Measurements from ENCODE around the gene SYT7. TPM values are rescaled to one million over a fixed set of nuclear protein-coding genes. Genes with fewer than 3 reads are reported as not detected.

Gene SYT7
- polyA plus RNA-seq, 2 of the 4 experiments (the other 2 are of a cell fraction), result 0.37 to 1.0 TPM

GRCh38 chr11:61601512-61601911, 20.6 kb upstream of the SYT7 start (continued):
- no peak for TF ChIP-seq USF2 (IDR thresholded peaks at IDR 0.05)
- TF ChIP-seq RCOR1 (IDR thresholded peaks at IDR 0.05; ENCODE audit: low read depth, low read length), result no peak

GRCh38 chr11:61599968-61600710, 19.3 kb upstream of the SYT7 start:
- FAIRE-seq (no peak), ATAC-seq (no peak), DNase-seq (ENCODE audit: low read depth in 1 of 2, low spot score in 1 of 2) (no peak)
- ChIA-PET POLR2A (no interaction called here), CTCF (interaction anchor here (0.6 to 2.4 kb wide), 7 partner anchors 13 to 387 kb away, joined by 3 to 8 read pairs (median 4); partner anchors contain the start of gene SYT7)
- TF ChIP-seq PHF8 (IDR thresholded peaks at IDR 0.05; ENCODE audit: borderline replicate concordance, low read depth) (no peak), EHMT2 (IDR thresholded peaks at IDR 0.05; ENCODE audit: low read depth) (no peak), NPAS2 (CRISPR knock-in tag; IDR thresholded peaks at IDR 0.05; ENCODE audit: borderline replicate concordance) (no peak), HOXB5 (CRISPR knock-in tag; IDR thresholded peaks at IDR 0.05) (no peak), HES2 (IDR thresholded peaks at IDR 0.05) (no peak), HOXB13 (CRISPR knock-in tag; IDR thresholded peaks at IDR 0.05; ENCODE audit: low read depth) (no peak), HEYL (CRISPR knock-in tag; IDR thresholded peaks at IDR 0.05) (no peak), CBX8 (IDR thresholded peaks at IDR 0.05) (no peak), FOSL2 (IDR thresholded peaks at IDR 0.05) (no peak), FOSL2 (CRISPR knock-in tag; IDR thresholded peaks at IDR 0.05) (no peak), USF2 (IDR thresholded peaks at IDR 0.05) (no peak), NFE2L2 (conservative IDR thresholded peaks at IDR 0.05; ENCODE audit: low read length) (no peak), CBX2 (IDR thresholded peaks at IDR 0.05; ENCODE audit: borderline replicate concordance, low read depth) (no peak), REST (IDR thresholded peaks at IDR 0.05) (no peak), KDM1A (IDR thresholded peaks at IDR 0.05; ENCODE audit: low read depth) (no peak), MAFK (IDR thresholded peaks at IDR 0.05; ENCODE audit: partially characterized antibody) (no peak), MAZ (IDR thresholded peaks at IDR 0.05; ENCODE audit: borderline replicate concordance, low read depth, low read length) (no peak), ESRRA (IDR thresholded peaks at IDR 0.05; ENCODE audit: borderline replicate concordance, low read length) (no peak), KDM5A (IDR thresholded peaks at IDR 0.05) (no peak), FOSB (CRISPR knock-in tag; IDR thresholded peaks at IDR 0.05) (no peak), RARB (CRISPR knock-in tag; IDR thresholded peaks at IDR 0.05) (no peak)
- no peak overlapping the region for H3K4me2 ChIP-seq
- H3K27ac ChIP-seq, result no peak overlapping the region
- no peaks in the 10 kb centered on the region for H3K4me1 ChIP-seq
- H3K9me3 ChIP-seq, result no peaks in the 10 kb centered on the region
- WGBS (ENCODE audit: missing lambda C conversion rate), result 41% methylated on average over 13 of the region's 13 CpGs
- H3K4me3 ChIP-seq, result no peak overlapping the region
